Measurements from ENCODE around the gene CAMTA1.
"Not testable (repeated sequence)": the region's sequence is repeated elsewhere in the genome, so short reads cannot be mapped to it uniquely, and the experiment has no call there.

Gene CAMTA1

DNA sequence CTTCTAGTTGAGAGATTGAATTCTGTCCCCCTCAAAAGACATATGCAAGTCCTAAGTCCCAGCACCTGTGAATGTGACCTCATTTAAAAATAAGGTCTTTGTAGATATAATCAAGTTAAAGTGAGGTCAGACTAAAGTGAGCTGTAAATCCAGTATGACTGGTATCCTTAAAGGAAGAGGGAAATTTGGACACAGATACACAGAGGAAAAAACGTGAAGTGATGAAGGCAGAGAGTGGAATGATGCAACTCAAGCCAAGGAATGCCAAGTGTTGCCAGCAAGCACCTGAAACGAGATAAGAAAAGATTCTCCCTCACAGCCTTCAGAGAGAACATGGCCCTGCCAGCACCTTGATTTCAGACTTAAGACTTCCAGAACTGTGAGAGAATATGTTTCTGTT lies 541.1 kb downstream of the CAMTA1 start:
- no peak for DNase-seq
- TF ChIP-seq POLR2A (IDR thresholded peaks at IDR 0.05; ENCODE audit: low read length) = no peak
- TF ChIP-seq GATA1 (IDR thresholded peaks at IDR 0.05; ENCODE audit: low read depth, low read length) = no peak

GRCh38 chr1:7327849-7328248 lies 542.6 kb downstream of the CAMTA1 start:
- no peak for TF ChIP-seq GATA1 (IDR thresholded peaks at IDR 0.05; ENCODE audit: low read depth, low read length)
- DNase-seq = no peak

- DNase-seq = no peak
- TF ChIP-seq POLR2A (IDR thresholded peaks at IDR 0.05; ENCODE audit: low read length) (no peak), GATA1 (IDR thresholded peaks at IDR 0.05; ENCODE audit: low read depth, low read length) (no peak)
Measured at GRCh38 chr1:7329868-7330615, 544.8 kb downstream of the CAMTA1 start.

GRCh38 chr1:7330726-7331125 lies 545.5 kb downstream of the CAMTA1 start:
- not testable (repeated sequence) for DNase-seq

- TF ChIP-seq GATA1 (IDR thresholded peaks at IDR 0.05; ENCODE audit: low read depth, low read length) = no peak
- TF ChIP-seq POLR2A (IDR thresholded peaks at IDR 0.05; ENCODE audit: low read length) = no peak
- DNase-seq = no peak
Measured at GRCh38 chr1:7331926-7332535, 546.8 kb downstream of the CAMTA1 start.

DNA sequence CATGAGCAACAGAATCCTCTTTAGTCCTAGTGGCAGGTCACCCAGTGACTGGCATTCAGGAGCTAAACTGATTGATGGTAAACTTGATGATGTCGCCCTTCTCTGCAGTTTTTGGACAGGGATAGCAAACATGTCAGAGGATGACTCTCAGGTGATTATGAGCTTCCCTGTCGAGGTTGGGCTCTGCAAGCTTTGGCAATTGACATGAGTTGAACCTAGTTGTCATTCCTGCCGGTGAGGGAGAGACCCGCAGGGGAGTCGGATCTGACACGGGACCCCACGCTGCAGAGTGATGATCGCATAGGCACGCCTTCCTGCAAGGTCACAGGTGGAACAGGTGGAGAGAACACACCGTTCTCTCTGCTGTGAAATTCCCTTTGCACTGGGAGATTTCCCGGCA lies 547.8 kb downstream of the CAMTA1 start:
- DNase-seq = no peak
- no peak for TF ChIP-seq GATA1 (IDR thresholded peaks at IDR 0.05; ENCODE audit: low read depth, low read length)
- TF ChIP-seq POLR2A (IDR thresholded peaks at IDR 0.05; ENCODE audit: low read length) = no peak

- no peak for TF ChIP-seq POLR2A (IDR thresholded peaks at IDR 0.05; ENCODE audit: low read length)
- TF ChIP-seq GATA1 (IDR thresholded peaks at IDR 0.05; ENCODE audit: low read depth, low read length) = no peak
- DNase-seq = no peak
Measured at GRCh38 chr1:7333620-7334019, 548.4 kb downstream of the CAMTA1 start.

- DNase-seq = no peak
Measured at GRCh38 chr1:7334475-7335035, 549.3 kb downstream of the CAMTA1 start.

GRCh38 chr1:7335224-7335879 lies 550.1 kb downstream of the CAMTA1 start:
- TF ChIP-seq GATA1 (IDR thresholded peaks at IDR 0.05; ENCODE audit: low read depth, low read length) = no peak
- no peak for TF ChIP-seq POLR2A (IDR thresholded peaks at IDR 0.05; ENCODE audit: low read length)
- DNase-seq = no peak

More at GRCh38 chr1:7334475-7335035, 549.3 kb downstream of the CAMTA1 start:
- no peak for TF ChIP-seq GATA1 (IDR thresholded peaks at IDR 0.05; ENCODE audit: low read depth, low read length)
- TF ChIP-seq POLR2A (IDR thresholded peaks at IDR 0.05; ENCODE audit: low read length) = no peak

GRCh38 chr1:7338439-7338838 lies 553.2 kb downstream of the CAMTA1 start:
- DNase-seq = no peak
- TF ChIP-seq GATA1 (IDR thresholded peaks at IDR 0.05; ENCODE audit: low read depth, low read length) = no peak
- no peak for TF ChIP-seq POLR2A (IDR thresholded peaks at IDR 0.05; ENCODE audit: low read length)

GRCh38 chr1:7339014-7339413 lies 553.8 kb downstream of the CAMTA1 start:
- no peak for DNase-seq
- TF ChIP-seq POLR2A (IDR thresholded peaks at IDR 0.05; ENCODE audit: low read length) (no peak), GATA1 (IDR thresholded peaks at IDR 0.05; ENCODE audit: low read depth, low read length) (no peak)

DNA sequence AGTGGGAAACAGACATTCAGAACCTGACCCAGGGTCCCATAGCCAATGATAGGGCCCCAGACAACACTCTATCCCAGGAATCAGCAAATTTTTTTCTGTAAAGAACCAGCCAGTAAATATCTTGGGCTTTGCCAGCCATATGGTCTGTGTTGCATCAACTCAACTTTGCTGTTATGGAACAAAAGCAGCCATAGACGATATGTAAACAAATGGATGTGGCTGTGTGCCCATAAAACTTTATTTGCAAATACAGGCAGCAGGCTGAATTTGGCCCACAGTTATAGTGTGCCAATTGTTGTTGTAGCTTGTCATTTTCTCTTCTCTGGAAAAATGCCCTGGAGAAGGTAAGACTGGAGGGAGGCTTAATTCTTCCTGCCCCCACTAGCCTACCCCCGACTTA lies 554.7 kb downstream of the CAMTA1 start:
- no peak for DNase-seq
- TF ChIP-seq POLR2A (IDR thresholded peaks at IDR 0.05; ENCODE audit: low read length) = no peak
- no peak for TF ChIP-seq GATA1 (IDR thresholded peaks at IDR 0.05; ENCODE audit: low read depth, low read length)

DNA sequence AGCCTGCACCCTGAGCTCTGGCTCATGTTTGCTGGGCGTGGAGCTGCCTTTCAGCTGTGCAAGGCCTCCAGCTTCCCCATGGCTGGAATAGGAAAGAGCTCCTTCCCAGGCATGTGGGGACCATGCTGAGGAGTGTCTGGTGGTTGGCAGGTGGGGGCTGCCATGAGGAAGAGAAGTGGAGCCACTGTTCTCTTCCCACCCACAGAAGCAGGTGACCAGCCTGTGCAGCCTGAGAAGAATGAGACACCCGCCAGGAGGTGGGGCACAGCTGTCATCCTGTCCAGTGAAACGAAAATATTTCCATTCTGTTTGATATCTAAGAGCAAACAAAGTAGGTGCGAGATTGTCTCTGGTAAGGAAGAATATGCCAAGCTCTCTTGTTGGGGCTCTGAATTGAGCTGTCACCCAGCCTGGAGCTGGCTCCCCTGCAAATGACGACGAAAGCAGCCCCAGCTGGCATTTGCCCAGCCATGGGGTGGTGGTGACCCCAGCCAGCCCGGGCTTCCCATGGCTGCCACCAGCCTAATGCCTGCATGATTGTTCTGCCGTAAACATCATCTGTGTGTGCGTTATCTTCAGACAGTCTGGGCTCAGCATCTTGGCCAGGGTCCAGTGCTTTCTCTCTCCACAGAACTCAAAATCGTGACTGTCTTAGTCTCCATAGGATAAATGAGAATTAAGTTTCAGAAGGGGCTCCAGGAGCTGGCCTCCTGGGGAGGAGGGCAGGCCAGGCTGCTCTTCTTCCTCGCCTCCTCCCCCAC lies 556.1 kb downstream of the CAMTA1 start:
- no peak for TF ChIP-seq GATA1 (IDR thresholded peaks at IDR 0.05; ENCODE audit: low read depth, low read length)
- no peak for TF ChIP-seq POLR2A (IDR thresholded peaks at IDR 0.05; ENCODE audit: low read length)
- DNase-seq = no peak

DNA sequence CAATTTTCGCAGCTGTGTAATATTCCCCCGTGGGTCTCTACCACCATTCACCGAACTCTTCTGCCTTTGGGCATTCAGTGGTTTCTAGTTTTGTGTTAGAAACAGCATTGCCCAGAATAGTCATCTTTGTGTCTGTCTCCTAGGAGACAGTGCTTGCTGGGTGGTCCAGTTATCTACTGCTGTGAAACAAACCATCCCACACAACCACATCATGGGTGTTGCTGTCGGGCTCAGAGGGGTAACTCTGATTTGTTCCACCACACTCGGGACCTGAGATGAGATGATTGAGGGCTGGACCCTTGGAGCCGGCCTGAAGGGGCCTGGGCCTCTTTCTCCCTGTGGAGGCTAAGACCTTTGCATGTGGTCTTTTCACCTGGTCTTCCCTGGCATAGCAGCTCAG lies 558.6 kb downstream of the CAMTA1 start:
- no peak for DNase-seq
- no peak for TF ChIP-seq POLR2A (IDR thresholded peaks at IDR 0.05; ENCODE audit: low read length)

Data from erythroblast (primary cell).